Endothelial cell (in vitro differentiated cells): ENCODE results near the gene NRXN3. TPM values are rescaled to one million over a fixed set of nuclear protein-coding genes. Genes with fewer than 3 reads are reported as not detected.

ENCODE experiments used
- DNase-seq: peaks from one replicate; pipeline ENCODE4 v3.0.0; 2021; ENCODE audit warnings: low spot score
- H3K27ac Mint-ChIP-seq: one replicate; pipeline ENCODE4 v1.8.0; 2021; ENCODE audit warnings: mixed read lengths, inconsistent platforms; ENCODE audit not compliant: unreplicated experiment
- H3K27me3 Mint-ChIP-seq: one replicate; pipeline ENCODE4 v1.8.0; 2021; ENCODE audit warnings: mild to moderate bottlenecking, moderate library complexity, mixed read lengths, inconsistent platforms; ENCODE audit not compliant: unreplicated experiment
- H3K36me3 Mint-ChIP-seq: one replicate; pipeline ENCODE4 v1.8.0; 2021; ENCODE audit warnings: mild to moderate bottlenecking, low read depth, mixed read lengths, inconsistent platforms; ENCODE audit not compliant: unreplicated experiment
- H3K4me1 Mint-ChIP-seq: one replicate; pipeline ENCODE4 v1.8.0; 2021; ENCODE audit warnings: mild to moderate bottlenecking, mixed read lengths, inconsistent platforms; ENCODE audit not compliant: unreplicated experiment
- H3K4me3 Mint-ChIP-seq: one replicate; pipeline ENCODE4 v1.8.0; 2021; ENCODE audit warnings: mild to moderate bottlenecking, mixed read lengths, inconsistent platforms; ENCODE audit not compliant: unreplicated experiment
- H3K9me3 Mint-ChIP-seq: one replicate; pipeline ENCODE4 v1.8.0; 2021; ENCODE audit warnings: mixed read lengths, inconsistent platforms; ENCODE audit not compliant: unreplicated experiment
- total RNA-seq: library from RNA; stranded (reverse); fragmentation: NEBNext Ultra II Directional; extraction: Animal tissue kit (Norgen Biotek cat#: 25700); gene quantifications from one replicate; pipeline ENCODE4 v1.2.1, GENCODE V29; 2021; ENCODE audit not compliant: unreplicated experiment
- TF ChIP-seq, protein P1 (sequence below): fragments of 200-600 bp; sonication (generic); IDR thresholded peaks from one replicate; pipeline ENCODE4 v1.5.0; 2021; ENCODE audit warnings: antibody characterized with exemption; ENCODE audit not compliant: unreplicated experiment

The NRXN3 gene
- total RNA-seq, 1 donor from 2014 or later: 2.3 TPM

DNA sequence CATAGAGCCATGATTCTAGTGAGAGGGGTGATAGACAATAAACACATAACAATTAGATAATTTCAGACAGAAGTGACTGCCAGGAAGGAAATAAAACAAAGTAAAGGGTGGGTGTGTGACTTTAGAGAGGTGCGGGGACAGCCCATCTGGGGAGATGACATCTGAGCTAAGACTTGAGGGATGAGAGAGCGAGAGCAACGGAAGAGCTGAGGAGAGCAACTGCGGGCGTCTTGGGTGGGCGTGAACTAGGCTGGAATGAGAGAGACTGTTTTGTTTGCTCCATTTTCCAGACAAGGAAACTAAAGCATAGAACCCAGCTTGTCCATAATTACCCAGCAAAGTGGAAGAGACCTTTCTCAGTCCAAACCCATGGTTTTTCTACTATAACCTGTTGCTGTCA, 25.3 kb downstream of the NRXN3 start:
- Mint-ChIP-seq H3K27me3 (peaks cover 1% of the 10 kb centered on the region), H3K27ac (no peak overlapping the region), H3K4me1 (no peaks in the 10 kb centered on the region), H3K4me3 (no peak overlapping the region), H3K36me3 (no peaks in the 10 kb centered on the region), H3K9me3 (no peaks in the 10 kb centered on the region)
- TF ChIP-seq, protein P1, sequence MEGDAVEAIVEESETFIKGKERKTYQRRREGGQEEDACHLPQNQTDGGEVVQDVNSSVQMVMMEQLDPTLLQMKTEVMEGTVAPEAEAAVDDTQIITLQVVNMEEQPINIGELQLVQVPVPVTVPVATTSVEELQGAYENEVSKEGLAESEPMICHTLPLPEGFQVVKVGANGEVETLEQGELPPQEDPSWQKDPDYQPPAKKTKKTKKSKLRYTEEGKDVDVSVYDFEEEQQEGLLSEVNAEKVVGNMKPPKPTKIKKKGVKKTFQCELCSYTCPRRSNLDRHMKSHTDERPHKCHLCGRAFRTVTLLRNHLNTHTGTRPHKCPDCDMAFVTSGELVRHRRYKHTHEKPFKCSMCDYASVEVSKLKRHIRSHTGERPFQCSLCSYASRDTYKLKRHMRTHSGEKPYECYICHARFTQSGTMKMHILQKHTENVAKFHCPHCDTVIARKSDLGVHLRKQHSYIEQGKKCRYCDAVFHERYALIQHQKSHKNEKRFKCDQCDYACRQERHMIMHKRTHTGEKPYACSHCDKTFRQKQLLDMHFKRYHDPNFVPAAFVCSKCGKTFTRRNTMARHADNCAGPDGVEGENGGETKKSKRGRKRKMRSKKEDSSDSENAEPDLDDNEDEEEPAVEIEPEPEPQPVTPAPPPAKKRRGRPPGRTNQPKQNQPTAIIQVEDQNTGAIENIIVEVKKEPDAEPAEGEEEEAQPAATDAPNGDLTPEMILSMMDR: no peak
- DNase-seq: no peak

DNA sequence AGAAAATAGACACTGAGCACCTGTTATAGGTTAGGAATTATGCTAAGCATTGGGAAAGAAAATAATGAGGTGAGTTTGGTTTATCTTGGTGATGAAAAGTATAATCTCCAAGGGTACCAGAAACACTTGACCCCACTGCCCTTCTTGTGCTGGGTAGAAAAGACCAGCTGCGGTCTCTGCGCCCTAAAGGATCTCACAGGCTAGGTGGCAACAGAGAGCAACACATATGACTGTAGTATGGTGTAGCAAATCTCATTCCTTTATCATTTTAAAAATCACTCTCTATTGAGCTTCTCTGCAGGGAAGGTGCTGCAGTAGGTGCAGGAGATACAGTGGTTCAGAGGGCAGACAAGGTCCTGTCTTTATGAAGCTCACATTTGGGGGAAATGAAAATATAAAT, 26.1 kb downstream of the NRXN3 start:
- Mint-ChIP-seq H3K4me3 (no peak overlapping the region), H3K36me3 (no peaks in the 10 kb centered on the region), H3K27ac (no peak overlapping the region)

GRCh38 chr14:78197051-78197450, 26.9 kb downstream of the NRXN3 start:
- no peak for DNase-seq
- H3K4me1 Mint-ChIP-seq: no peaks in the 10 kb centered on the region
- no peak overlapping the region for H3K27ac Mint-ChIP-seq
- TF ChIP-seq, protein P1: no peak
- H3K9me3 Mint-ChIP-seq: no peaks in the 10 kb centered on the region
- H3K36me3 Mint-ChIP-seq: no peaks in the 10 kb centered on the region
- peaks cover 1% of the 10 kb centered on the region for H3K27me3 Mint-ChIP-seq
- no peak overlapping the region for H3K4me3 Mint-ChIP-seq

More for the DNA sequence above, 26.1 kb downstream of the NRXN3 start:
- TF ChIP-seq, protein P1: no peak
- no peaks in the 10 kb centered on the region for H3K4me1 Mint-ChIP-seq
- DNase-seq: no peak
- H3K27me3 Mint-ChIP-seq: peaks cover 1% of the 10 kb centered on the region
- no peaks in the 10 kb centered on the region for H3K9me3 Mint-ChIP-seq

DNA sequence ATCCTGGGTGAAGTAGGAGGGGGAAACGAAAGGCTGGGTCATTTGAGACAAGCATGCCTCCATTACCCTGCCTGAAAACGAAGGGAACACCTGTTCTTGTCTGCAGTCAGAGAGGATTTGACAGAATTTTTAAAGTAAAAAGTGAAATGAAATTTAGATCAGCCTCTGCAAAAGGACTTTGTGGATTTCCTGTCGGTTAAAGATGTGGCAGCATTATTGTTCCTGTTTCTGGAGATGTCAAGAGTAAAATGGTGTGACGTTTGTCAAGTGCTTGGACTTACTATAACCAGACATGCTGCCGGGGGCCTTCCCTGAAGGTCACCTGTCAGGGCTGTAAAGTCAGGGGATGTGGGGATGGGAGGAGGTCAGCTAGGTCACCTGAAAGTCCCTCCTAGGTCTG, 32.0 kb downstream of the NRXN3 start:
- H3K9me3 Mint-ChIP-seq: no peaks in the 10 kb centered on the region
- H3K36me3 Mint-ChIP-seq: no peaks in the 10 kb centered on the region
- DNase-seq: no peak
- H3K4me3 Mint-ChIP-seq: no peak overlapping the region
- no peaks in the 10 kb centered on the region for H3K4me1 Mint-ChIP-seq
- H3K27ac Mint-ChIP-seq: no peak overlapping the region
- peaks cover 3% of the 10 kb centered on the region for H3K27me3 Mint-ChIP-seq
- TF ChIP-seq, protein P1: no peak

- H3K4me3 Mint-ChIP-seq: no peak overlapping the region
- H3K36me3 Mint-ChIP-seq: no peaks in the 10 kb centered on the region
- H3K4me1 Mint-ChIP-seq: peaks cover 2% of the 10 kb centered on the region
- H3K9me3 Mint-ChIP-seq: no peaks in the 10 kb centered on the region
- DNase-seq: no peak
- TF ChIP-seq, protein P1: no peak
- H3K27ac Mint-ChIP-seq: no peak overlapping the region
- H3K27me3 Mint-ChIP-seq: peaks cover 3% of the 10 kb centered on the region
Observed at GRCh38 chr14:78202976-78203375, 32.8 kb downstream of the NRXN3 start.
